BJ (cell line): ENCODE results near the gene GPR42. TPM values are rescaled to one million over a fixed set of nuclear protein-coding genes. Genes with fewer than 3 reads are reported as not detected.

ENCODE experiments used
- CTCF ChIA-PET: fragments of 350-600 bp; formaldehyde crosslinking; extraction: SDS; loops from one replicate; lab custom pipeline; 2021; ENCODE audit warnings: antibody characterized with exemption, inconsistent platforms; lab: Yijun Ruan, JAX
- POLR2A ChIA-PET: fragments of 300-600 bp; sonication (Branson Sonifier 250); formaldehyde crosslinking; extraction: SDS; loops from one replicate; lab custom pipeline; 2021; ENCODE audit warnings: antibody characterized with exemption; lab: Charles Lee
- DNase-seq: peaks from one replicate; pipeline ENCODE4 v3.0.0-alpha.2; 2011; ENCODE audit warnings: low read depth
- H3K27me3 ChIP-seq: 2 replicates; pipeline ENCODE4 v1.6.0; 2011; ENCODE audit warnings: low read length; ENCODE audit not compliant: control insufficient read depth, insufficient read depth
- H3K36me3 ChIP-seq: 2 replicates; pipeline ENCODE4 v1.5.1; 2011; ENCODE audit warnings: low read length; ENCODE audit not compliant: control insufficient read depth, insufficient read depth
- H3K4me3 ChIP-seq: 2 replicates; pipeline ENCODE4 v1.5.1; 2011; ENCODE audit warnings: low read depth, mild to moderate bottlenecking, control low read depth, low read length
- polyA plus RNA-seq: library from polyadenylated mRNA; depleted of rRNA; stranded (reverse); fragments of >200 nt; gene quantifications from 2 replicates; pipeline ENCODE4 v1.2.3, GENCODE V29; 2011
- TF ChIP-seq, protein P1 (sequence below): IDR thresholded peaks from 2 replicates; pipeline ENCODE4 v1.5.1; 2011; ENCODE audit warnings: low read depth, mild to moderate bottlenecking, control low read depth, inconsistent platforms, low read length, moderate library complexity; ENCODE audit not compliant: insufficient read depth

The GPR42 gene
- polyA plus RNA-seq, 1 experiment, result not detected

DNA sequence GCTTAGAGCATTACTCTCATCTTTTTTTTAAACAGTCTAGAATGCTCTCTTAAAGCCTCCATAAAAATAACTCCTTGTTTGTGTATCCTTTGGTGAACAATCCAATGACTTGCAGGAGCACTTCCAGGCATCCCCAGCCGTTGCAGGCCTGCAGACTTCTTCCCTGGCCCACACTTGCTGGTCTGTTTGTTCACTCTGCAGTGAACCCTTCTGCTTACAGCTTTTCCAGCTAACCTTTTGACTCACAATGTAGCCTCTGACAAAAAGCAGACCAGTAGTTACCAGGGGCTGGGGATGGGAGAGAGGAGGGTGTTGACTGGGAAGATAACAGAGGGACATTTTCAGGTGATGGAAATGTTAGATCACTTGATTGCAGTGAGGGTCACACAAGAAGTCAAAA, 9.1 kb downstream of the GPR42 start:
- Histone ChIP-seq H3K27me3 (no peaks in the 10 kb centered on the region), H3K36me3 (no peaks in the 10 kb centered on the region), H3K4me3 (no peak overlapping the region)
- no peak for DNase-seq
- TF ChIP-seq, protein P1, sequence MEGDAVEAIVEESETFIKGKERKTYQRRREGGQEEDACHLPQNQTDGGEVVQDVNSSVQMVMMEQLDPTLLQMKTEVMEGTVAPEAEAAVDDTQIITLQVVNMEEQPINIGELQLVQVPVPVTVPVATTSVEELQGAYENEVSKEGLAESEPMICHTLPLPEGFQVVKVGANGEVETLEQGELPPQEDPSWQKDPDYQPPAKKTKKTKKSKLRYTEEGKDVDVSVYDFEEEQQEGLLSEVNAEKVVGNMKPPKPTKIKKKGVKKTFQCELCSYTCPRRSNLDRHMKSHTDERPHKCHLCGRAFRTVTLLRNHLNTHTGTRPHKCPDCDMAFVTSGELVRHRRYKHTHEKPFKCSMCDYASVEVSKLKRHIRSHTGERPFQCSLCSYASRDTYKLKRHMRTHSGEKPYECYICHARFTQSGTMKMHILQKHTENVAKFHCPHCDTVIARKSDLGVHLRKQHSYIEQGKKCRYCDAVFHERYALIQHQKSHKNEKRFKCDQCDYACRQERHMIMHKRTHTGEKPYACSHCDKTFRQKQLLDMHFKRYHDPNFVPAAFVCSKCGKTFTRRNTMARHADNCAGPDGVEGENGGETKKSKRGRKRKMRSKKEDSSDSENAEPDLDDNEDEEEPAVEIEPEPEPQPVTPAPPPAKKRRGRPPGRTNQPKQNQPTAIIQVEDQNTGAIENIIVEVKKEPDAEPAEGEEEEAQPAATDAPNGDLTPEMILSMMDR, result no peak
- POLR2A ChIA-PET, result no interaction called here
- CTCF ChIA-PET, result no interaction called here

DNA sequence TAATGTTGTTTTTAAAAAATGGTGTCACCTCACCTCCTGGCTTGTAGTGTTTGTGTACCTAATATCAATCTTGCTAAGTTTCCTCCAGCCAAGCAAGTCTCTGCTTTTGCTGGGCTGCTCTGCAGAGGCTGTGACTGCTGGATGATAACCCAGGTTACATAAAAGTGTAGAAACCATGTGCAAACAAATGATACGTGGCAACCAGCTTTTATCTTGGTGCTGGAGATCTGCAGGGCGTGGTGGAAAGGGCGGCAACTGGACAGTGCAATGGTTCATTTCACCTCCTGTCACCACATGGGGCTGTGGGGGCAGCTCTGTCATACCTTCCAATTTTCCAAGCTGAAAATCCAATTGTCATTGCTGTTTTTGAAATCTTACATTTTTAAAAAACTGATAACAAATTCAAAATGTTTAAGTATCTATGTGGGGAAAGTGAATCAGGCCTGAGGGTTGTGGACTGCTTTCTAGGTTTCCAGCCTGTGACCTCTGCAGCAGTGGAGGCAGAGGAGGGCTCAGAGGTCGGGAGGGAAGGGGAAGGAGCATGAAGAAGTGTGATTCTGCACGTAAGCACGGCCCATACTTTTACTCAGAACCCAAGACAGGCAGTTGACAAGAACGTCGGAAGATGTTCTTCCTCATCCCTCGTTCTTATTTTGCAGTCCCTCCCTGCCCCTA, 9.7 kb downstream of the GPR42 start:
- DNase-seq, result no peak
- ChIA-PET CTCF (no interaction called here), POLR2A (no interaction called here)
- Histone ChIP-seq H3K36me3 (no peaks in the 10 kb centered on the region), H3K4me3 (no peak overlapping the region), H3K27me3 (no peaks in the 10 kb centered on the region)
- TF ChIP-seq, protein P1, result no peak

DNA sequence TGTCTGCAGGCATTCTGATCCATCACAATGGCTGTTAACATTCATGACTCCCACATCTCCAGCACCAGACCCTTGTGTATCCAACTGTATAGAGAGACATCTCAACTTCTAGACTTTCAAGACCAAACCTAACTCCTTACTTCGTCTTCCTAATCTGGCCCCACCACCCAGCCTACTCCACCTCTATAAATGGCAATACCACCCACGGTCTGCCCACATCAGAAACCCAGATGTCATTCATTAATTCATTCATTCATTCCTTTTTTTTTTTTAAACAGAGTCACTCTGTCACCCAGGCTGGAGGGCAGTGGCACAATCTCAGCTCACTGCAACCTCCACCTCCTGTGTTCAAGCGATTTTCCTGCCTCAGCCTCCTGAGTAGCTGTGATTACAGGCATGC, 10.4 kb downstream of the GPR42 start:
- DNase-seq, result no peak
- no peak overlapping the region for H3K4me3 ChIP-seq
- ChIA-PET POLR2A (no interaction called here), CTCF (no interaction called here)
- TF ChIP-seq, protein P1, result no peak
- H3K36me3 ChIP-seq, result no peaks in the 10 kb centered on the region
- H3K27me3 ChIP-seq, result no peaks in the 10 kb centered on the region

DNA sequence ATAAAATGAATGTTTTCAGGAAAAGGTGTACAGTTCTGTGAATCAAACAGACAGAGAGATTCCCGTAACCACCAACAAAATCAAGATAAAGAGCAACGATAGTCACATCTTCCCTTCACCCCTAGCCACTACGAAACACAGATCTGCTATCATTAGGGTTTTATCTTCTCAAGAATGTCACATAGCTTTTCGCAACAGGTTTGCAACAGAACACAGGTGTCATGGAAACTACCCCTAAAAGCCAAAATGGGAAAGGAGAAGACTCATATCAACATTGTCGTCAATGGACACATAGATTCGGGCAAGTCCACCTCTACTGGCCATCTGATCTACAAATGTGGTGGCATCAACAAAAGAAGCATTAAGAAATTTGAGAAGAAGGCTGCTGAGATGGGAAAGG, 11.1 kb downstream of the GPR42 start:
- TF ChIP-seq, protein P1, result no peak

DNA sequence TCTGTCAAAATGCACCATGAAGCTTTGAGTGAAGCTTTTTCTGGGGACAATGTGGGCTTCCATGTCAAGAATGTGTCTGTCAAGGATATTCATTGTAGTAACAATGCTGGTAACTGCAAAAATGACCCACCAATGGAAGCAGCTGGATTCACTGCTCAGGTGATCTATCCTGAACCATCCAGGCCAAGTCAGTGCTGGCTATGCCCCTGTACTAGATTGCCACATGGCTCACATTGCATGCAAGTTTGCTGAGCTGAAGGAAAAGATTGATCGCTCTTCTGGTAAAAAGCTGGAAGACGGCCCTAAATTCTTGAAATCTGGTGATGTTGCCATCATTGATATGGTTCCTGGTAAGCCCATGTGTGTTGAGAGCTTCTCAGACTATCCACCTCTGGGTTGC, 12.7 kb downstream of the GPR42 start:
- TF ChIP-seq, protein P1, result no peak
- ChIA-PET CTCF (interaction anchor here (1.2 kb wide), 1 partner anchor 9 kb away, joined by 4 read pairs; no protein-coding TSS in a partner anchor), POLR2A (no interaction called here)
- Histone ChIP-seq H3K36me3 (no peaks in the 10 kb centered on the region), H3K4me3 (no peak overlapping the region), H3K27me3 (no peaks in the 10 kb centered on the region)
- no peak for DNase-seq

More for the DNA sequence above, 11.1 kb downstream of the GPR42 start:
- CTCF ChIA-PET, result no interaction called here
- H3K27me3 ChIP-seq, result no peaks in the 10 kb centered on the region
- H3K36me3 ChIP-seq, result no peaks in the 10 kb centered on the region
- DNase-seq, result no peak
- no peak overlapping the region for H3K4me3 ChIP-seq
- POLR2A ChIA-PET, result no interaction called here
